SIG-M5 treated with dmso at 0.1 percent for 504 hours (cell line): Measurements from ENCODE around the gene CTAGE9.
"Not testable (repeated sequence)": the region's sequence is repeated elsewhere in the genome, so short reads cannot be mapped to it uniquely, and the experiment has no call there.

Experiments used
- DNase-seq: peaks from one replicate; lab custom pipeline; 2025; ENCODE audit not compliant: unreplicated experiment; lab: John Stamatoyannopoulos, UW

CTAGE9 gene, protein sequence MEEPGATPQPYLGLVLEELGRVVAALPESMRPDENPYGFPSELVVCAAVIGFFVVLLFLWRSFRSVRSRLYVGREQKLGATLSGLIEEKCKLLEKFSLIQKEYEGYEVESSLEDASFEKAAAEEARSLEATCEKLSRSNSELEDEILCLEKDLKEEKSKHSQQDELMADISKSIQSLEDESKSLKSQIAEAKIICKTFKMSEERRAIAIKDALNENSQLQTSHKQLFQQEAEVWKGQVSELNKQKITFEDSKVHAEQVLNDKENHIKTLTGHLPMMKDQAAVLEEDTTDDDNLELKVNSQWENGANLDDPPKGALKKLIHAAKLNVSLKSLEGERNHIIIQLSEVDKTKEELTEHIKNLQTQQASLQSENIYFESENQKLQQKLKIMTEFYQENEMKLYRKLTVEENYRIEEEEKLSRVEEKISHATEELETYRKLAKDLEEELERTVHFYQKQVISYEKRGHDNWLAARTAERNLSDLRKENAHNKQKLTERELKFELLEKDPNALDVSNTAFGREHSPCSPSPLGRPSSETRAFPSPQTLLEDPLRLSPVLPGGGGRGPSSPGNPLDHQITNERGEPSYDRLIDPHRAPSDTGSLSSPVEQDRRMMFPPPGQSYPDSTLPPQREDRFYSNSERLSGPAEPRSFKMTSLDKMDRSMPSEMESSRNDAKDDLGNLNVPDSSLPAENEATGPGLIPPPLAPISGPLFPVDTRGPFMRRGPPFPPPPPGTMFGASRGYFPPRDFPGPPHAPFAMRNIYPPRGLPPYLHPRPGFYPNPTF

DNA sequence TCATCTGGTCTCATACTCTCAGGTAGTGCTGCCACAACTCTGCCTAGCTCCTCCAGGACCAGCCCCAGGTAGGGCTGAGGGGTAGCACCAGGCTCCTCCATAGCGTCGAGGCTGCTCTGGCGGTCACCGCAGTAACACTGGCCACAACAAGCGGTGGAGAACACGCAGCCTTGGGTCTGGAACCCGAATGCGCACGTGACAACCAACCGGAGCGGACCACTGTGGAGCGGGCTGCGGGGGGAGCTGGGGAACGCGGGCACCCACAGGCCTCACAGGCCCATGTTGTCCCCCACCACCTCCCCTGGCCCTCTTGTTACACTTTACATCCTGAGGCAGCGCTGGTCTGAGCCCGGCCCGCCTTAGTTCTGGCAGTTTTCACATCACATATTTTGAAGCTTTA, at the start of gene CTAGE9:
Gene CTAGE9, minus strand, starts transcription at position 101 of the 400 bp plus-strand sequence. Its CDS starts 0 bp downstream, at position 101.
- DNase-seq: not testable (repeated sequence)

DNA sequence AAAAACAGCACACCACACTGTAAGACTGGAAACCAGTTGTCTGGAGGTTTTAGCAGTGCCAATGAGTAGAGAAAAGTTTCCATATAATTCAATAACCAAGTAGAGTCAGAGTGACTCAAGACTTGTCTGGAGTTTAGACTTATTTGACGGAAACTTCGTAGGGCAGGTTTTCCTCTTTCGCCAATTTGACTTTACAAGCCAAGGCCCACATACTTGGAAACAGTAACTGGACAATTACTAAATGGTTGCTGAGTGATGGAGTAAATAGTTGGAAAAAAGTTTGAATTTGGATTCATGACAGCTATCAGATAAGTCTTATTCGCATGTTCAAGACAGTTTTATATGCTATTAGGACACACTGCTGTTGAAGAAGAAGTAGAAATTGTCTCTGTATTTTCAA, 48.1 kb upstream of the CTAGE9 start:
- DNase-seq: no peak

DNA sequence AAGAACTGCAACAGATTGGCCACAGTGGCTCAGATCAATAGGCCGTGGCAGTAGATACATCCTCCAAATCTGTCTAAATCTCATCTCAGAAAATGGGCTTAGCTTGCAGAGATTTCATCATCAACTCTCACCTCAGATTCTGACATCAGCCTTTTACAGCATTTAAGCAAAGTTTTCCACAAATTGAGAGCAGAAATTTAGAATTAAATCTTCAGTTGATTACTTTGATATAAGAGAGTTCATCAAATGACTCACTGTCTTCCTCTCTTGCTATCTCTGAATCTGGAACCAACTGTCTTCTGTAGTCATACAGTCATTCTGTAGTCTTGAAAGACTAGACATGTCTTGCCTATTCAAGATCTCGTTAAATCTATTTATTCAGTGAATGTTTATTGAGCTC, 45.2 kb upstream of the CTAGE9 start:
- DNase-seq: no peak

DNA sequence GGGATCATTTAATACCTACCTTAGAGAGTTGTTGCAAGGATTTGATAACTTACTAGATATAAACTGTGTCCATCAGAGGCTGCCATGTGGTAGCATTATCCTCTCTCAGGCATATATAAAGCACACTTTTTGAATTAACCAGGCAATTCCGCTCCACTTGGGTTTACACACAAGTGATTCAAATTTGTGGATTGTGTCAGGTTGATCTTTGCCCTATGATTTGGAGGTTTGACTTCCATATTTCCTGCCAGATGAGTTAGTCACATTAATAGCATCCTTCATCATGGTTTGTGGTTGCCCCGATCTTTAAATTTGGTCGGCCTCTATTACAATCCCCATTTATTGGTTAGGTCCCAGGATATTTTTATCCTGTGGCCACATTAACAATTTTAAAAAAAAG, 44.8 kb upstream of the CTAGE9 start:
- no peak for DNase-seq

DNA sequence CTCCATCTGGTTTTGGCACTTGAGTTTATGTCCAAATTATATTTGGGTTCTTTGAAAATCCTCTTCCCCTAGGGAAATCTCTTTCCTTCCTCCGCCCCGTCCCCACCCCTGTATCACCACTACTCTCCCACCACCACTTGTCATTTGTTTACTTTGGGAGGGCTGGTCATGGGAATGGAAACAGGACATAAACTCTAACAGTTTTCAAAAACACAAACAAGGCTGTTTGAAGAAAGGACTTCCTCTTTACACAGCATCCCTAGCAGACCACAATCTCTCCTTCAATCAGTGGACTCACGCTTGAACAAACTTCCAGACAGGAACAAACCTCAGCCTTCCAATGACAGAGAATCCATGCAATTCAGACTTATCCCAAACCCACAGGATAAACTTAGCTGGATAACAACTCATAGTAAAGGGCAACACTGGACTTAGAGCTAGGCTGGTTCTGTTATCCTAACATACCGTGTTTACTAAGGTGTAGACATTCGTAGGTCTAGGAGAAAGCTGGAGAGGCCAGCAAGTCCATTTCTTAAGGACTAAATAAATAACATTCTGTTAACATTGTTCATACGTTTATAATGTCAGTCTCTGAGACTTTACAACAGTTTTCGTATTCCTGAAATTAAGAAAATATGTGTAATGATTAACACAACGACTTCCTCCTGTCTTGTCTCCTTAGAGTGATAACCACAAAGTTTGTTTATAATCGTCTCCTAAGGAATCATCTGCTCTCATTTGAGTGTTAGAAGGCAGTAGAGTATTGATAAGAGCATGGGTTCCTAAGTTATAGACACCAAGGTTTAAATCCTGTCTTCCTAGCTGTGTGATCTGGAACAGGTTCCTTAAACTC, 44.1 kb upstream of the CTAGE9 start:
- no peak for DNase-seq

DNA sequence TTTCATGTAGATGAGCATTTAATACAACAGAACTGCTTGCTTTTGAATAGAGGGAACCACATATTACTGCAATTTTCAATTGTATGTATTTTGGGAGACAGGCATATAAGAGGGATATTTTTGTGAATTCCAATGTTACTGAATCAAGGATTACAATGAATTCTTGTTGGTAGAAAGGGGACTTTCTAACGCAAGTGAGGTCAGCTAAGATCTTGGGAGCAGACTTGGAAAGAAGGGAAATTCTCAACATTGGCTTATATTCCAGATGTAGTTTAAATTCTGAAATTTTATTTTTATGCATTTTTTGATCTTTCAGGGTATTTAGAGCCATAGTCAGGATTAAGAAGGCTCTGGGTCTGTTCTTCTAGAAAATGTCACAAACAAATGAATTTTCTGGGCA, 43.3 kb upstream of the CTAGE9 start:
- no peak for DNase-seq

DNA sequence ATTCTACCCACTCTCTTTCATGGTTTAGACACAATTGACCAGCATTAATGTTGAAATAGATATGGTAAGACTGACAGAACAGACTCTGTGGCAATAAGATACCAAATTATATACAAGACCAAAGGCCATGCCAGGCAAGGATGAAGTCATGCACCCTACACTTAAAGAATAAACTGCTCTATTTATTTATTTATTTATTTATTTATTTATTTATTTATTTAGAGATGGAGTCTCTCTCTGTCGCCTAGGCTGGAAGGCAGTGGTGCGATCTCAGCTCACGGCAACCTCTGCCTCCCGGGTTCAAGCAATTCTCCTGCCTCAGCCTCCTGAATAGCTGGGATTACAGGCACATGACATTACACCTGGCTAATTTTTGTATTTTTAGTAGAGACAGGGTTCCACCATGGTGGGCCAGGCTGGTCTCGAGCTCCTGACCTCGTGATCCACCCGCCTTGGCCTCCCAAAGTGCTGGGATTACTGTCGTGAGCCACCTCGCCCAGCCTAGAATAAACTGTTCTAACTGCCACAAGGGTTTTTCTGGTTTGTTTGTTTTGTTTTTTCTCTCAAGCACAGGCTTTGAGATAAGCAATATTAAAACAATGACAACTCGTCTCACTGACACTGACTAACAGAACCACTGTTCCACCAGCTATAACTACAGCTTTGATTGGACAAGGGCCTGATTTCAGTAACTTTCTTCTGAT, 40.3 kb upstream of the CTAGE9 start:
- not testable (repeated sequence) for DNase-seq

DNA sequence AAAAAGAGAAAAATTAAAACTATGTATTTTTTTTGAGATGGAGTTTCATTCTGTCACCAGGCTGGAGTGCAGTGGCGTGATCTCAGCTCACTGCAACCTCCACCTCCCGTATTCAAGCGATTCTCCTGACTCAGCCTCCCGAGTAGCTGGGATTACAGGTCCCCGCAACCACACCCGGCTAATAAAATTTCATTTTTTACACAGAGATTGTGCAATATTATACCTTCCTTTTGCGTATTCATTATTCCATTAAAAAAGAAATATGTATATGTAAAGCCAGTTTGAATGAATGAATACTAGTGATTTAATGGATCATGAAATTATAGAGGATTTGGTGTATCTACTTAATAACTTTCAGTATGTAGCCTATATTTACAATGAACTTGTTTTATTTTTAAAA, 38.2 kb upstream of the CTAGE9 start:
- no peak for DNase-seq

DNA sequence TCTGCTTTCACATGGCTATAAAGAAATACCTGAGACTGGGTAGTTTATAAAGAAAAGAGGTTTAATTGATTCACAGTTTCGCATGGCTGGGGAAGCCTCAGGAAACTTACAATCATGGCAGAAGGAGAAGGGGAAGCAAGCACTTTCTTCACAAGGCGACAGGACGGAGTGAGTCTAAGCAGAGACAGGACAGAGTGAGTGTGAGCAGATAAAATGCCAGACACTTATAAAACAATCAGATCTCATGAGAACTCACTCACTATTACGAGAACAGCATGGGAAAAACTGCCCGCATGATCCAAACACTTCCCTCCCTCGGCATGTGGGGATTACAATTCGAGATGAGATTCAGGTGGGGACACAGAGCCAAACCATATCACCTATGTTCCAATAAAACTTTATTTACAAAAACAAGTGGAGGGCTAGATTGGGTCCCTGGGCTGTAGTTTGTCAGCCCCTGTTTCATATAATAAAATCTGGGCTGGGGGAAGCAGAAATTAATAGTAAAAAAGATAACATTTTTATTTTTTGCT, 37.1 kb upstream of the CTAGE9 start:
- DNase-seq: no peak

DNA sequence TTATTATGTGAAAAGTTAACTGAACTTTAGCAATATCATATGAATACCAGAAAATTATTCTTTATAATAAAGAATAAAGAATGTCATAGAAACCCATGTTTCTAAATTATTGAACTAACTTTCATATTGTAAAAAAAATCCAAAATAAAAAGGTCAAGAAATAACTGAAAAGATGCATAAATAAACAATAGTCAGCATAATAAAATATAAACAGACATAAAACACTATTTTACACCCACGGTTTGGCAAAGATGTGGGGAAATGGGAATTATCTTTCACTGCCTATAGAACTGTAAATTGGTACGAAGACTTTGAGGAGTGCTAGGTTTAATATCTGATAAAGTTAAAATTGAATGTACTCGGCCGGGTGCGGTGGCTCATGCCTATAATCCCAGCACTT, 34.7 kb upstream of the CTAGE9 start:
- no peak for DNase-seq

DNA sequence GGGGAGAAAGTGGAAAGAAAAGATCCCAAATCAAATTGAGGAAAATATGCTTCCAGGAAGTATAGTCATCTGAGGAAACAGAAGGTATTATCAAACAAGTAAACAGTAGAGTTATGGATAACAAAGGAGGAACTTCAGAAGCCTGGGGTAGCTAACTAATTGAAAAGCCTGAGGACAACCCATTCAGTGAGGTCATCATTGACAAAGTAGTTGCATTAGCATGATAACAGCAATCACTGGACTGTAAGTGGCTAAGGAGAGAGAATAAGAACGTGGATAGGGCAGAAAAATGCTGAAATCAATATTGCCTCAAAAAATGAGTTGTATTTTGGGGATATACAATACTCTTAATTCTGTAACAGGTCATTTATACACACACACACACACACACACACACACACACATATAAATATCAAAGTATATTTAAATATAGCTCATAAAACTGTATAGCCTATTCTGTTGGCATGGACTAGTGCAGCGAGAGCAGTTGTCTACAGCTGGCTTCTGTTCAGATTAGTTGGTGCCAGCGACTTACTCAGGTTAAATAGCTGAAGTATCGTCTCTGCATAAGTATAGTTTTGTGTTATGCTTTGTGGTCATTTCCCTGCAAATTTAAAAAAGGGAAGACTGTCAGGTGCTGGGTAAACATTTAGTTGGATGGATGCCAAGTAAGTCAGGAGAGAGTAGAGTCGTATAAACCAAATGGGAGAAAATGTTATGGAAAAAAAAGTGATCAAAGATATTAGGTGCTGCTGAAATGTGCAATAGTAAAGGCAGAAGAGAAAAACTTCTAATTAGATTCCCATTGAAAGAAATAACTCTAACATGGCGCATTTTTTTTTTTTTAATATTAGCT, 33.8 kb upstream of the CTAGE9 start:
- no peak for DNase-seq

DNA sequence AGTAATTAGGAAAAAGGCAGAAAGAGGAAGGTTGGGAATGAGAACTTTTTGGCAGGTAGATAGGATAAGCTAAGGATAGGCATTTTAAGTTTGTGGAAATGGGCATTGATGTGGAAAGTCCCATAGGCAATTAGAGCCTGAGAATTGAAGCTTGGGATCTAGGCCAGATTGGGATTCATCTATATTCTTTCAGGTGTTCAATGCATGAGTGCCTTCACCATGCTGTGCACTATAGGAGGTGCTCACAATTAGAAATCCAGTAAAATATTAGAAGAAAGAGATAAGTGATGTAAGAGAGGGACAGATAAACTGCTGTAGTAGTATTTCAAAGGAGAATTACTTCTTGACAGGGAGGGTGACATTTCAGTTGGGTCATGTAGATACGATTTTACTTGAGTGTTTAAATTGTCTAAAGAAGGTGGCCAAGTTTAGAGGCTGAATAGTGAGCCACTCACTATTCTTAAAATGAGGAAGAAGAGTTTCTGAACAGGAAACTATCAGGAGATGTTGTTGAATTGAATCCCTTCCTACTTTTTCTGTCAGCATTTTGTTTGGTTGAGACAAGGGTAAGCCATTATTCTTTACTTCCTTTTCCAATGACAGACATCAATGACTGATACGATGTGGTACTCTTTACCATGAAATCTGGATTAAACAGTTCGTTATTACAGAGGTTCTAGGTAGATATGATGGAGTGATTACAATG, 31.0 kb upstream of the CTAGE9 start:
- no peak for DNase-seq

DNA sequence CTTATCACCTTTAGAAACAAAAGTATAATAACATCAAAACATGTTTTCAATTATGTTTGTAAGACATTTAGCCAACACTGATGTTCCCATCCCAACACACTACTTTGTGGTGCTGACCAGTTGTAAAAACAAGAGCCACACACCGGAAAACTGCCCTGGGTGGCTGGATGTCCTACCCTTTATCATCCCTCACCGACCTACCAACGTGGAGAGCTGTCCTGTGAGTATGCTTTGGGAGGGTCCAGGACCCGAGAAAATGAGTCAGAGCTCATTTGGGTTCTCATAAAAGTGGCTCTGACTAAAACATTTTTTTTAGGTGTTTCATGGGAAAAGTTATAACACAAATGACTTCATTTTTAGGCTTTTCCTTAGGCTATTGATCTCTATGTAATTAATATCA, 29.3 kb upstream of the CTAGE9 start:
- DNase-seq: no peak

DNA sequence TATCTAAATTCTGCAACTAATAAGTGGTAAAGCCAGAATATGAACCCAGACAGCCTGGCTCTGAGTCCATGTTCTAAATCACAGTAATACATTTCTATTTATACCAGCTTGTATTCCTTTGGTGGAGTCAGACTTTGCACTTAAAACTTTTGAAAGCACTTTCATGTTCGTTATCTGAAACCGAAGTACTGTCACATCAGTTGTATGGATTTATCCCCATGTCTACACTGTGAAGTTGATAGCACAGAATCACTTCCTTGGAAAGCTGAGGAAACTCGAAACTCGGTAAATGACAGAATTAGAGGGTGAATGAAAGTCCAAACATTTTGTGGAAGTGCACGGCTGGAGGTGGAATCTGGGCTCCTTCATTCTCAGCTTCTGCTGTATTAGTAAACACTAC, 28.3 kb upstream of the CTAGE9 start:
- no peak for DNase-seq

DNA sequence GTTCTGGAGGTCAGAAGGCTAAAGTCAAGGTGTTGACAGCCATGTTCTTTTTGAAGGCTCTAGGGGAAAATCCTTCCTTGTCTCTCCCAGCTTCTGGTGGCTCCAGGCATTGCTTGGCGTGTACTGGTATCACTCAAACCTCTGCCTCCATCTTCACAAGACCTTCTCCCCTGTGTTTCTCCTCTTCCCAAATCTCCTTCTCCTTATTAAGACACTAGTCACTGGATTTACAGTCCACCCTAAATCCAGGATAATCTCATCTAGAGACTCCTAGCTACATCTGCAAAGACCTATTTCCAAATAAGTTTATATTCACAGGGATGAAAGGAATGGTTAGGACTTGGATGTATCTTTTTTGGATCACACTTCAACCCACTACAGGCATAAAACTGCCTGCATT, 26.0 kb upstream of the CTAGE9 start:
- DNase-seq: no peak

DNA sequence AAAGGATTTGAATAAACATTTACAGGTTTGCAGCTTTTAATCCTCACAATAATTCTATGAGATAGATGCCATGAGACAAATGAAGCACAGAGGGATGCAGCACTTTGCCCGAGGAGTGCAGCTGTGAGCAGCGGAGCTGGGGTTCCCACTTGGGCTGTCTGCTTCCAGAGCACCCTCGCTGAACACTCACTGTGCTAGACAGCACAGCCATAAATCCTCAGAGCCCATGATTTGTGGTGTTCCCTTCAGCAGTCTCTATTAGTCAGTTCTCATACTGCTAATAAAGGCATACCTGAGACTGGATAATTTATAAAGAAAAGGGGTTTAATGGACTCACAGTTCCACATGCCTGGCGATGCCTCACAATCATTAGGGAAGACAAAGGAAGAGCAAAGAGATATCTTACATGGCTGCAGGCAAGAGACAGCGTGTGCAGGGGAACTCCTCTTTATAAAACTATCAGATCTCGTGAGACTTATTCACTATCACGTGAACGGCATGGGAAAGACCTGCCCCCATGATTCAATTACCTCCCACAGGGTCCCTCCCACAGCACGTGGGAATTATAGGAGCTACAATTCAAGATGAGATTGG, 25.3 kb upstream of the CTAGE9 start:
- no peak for DNase-seq

DNA sequence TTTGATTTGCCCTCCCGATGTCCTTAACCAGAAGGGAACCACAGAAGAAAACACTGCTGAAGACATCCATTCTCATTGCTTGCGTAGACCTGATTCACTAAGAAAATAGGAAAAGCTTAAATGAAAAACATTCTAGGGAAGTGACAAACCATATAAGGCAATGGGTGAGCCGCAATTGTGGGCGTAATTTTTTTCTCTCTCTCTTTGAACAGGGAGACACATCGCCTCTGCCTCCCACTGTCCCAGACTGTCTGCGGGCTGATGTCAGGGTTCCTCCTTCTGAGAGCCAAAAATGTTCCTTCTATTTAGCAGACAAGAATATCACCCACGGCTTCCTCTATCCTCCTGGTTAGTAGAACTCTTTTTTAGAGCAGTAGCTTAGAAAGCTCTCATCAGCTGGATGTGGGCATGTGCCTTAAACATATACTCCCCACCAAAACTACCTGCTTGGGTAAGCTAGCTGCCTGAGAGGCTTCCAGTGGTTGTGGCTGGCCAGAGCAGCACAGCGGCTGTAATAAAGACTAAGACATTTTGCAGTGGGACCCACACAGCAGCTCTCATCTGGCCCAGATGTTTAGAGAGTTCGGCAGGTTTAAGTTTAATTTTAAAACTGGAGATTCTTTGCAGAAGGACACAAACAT, 22.7 kb upstream of the CTAGE9 start:
- DNase-seq: no peak

DNA sequence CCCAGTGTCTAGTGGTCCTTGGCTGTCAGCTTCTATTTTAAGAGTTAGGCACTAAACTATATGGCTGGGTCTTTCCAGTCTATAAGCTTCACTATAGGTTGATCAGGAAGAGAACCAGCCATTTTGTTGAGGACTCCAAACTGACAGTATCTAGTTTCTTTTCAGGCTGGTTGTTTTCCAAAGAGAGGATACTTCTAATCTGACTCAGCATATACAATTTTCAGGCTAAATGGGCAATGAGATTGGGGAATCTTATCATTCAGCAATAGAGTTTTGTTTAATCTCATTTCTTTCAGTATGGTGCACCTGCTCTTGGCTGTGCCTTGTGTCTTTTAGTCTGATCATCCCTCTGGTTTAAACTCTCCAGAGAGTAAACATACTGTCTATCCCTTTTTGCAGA, 20.4 kb upstream of the CTAGE9 start:
- DNase-seq: no peak
